ENCODE results near the gene ATP1B2.
"Not testable (repeated sequence)": the region's sequence is repeated elsewhere in the genome, so short reads cannot be mapped to it uniquely, and the experiment has no call there.

DNA sequence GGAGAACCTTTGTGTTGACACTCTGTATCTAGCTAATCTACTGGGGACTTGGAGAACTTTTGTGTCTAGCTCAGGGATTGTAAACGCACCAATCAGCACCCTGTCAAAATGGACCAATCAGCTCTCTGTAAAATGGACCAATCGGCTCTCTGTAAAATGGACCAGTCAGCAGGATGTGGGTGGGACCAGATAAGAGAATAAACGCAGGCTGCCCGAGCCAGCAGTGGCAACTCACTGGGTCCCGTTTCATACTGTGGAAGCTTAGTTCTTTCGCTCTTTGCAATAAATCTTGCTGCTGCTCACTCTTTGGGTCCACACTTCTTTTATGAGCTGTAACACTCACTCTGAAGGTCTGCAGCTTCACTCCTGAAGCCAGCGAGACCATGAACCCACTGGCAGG, 9.1 kb upstream of the ATP1B2 start:
- not testable (repeated sequence) for TF ChIP-seq CTCF (IDR thresholded peaks at IDR 0.05); POLR2A (IDR thresholded peaks at IDR 0.05); POLR2AphosphoS5 (IDR thresholded peaks at IDR 0.05; ENCODE audit: insufficient read depth in 1 of 2, low read depth in 1 of 2)

Data from vagina (tissue), 2 donors.